HG02884 (cell line): ENCODE results near the gene GLT8D1.

Experiments
- ATAC-seq: cut with Tn5 transposase; IDR thresholded peaks from one replicate; pipeline ENCODE4 v1.9.1; 2021; ENCODE audit warnings: mild to moderate bottlenecking, moderate library complexity; ENCODE audit not compliant: unreplicated experiment

Gene GLT8D1

DNA sequence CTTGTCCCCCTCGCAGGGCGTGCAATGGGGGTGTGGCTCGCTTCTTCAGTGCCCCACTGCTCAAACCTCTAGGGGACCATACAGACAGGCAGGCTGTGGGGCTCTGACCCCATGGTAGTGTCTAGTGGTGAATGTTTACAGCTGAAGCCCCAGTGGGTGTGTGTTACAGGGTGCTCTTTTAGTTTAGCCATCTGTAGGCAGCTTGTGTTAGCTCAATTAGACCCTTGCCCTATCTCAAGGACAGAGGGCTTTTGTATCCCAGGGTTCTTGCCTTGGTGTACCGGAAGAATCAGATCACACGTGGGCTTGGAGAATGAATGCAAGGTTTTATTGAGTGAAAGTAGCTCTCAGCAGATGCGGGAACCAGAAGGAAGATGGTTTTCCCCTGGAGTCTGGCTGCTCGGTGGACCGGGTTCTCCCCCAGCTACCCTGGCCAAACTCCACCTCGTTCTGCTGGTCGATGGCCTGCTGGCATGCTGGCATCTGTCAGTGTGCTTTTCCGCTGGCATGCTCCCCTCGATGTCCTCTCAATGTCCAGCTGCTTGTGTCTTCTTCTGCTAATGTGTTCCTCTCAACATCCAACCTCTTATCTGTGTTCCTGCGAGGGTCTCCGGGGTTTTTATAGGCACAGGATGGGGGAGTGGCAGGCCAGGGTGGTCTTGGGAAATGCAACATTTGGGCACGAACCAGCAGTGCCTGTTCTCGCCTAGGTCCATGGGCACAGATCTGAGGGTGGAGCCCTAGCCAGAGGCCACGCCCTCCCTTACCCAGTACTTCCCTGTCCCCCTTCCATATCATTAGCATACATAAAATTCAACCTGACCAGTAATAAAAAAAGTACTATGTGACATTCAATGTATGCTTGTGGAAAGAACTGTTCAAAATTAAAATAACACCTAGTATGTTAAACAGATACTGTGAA, 7.0 kb upstream of the GLT8D1 start:
- no peak for ATAC-seq

DNA sequence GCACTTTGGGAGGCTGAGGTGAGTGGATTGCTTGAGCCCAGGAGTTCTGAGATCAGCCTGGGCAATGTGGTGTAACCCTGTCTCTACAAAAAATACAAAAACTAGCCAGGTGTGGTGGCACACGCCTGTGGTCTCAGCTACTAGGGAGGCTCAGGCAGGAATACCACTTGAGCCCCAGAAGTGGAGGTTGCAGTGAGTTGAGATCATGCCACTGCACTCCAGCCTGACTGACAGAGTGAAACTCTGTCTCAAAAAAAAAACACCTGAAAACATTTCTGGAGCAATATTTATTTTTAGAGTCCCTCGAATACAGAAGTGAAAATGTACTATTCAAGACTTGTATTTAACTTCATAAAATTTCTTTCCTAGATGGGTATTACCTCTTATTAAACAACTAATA, 4.9 kb upstream of the GLT8D1 start:
- ATAC-seq, result no peak

DNA sequence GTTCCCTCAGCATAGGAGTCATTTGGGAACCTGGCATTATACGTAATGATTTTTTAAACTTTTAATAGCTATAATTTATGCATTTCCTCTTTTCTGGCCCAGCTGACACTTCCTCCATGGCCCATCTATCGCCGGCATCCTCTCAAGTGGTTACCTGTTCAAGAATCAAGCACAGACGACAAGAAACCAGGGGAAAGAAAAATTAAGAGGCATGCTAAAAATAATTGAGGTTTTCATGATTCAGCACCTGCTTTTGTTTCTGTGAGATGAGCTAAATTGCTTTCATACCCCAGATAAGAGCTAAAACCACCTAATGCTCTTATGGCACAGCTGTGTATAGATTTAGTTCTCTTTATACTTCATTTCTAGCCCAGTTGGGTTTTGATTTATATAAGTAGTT, 2.0 kb upstream of the GLT8D1 start:
- ATAC-seq, result no peak

DNA sequence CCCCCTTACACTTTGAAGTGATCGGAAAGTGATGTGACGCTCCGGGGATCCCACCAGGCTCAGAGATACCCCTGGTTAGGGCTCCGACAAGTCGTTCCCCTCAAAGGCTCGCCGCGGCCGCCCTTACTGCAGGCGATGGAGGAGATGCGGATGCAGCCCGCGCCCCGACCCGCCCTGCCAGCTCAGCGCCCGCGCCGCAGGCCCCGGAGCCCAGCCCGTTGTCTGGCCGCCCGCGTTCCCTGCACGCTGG, 228 bp downstream of the GLT8D1 start:
- no peak for ATAC-seq

DNA sequence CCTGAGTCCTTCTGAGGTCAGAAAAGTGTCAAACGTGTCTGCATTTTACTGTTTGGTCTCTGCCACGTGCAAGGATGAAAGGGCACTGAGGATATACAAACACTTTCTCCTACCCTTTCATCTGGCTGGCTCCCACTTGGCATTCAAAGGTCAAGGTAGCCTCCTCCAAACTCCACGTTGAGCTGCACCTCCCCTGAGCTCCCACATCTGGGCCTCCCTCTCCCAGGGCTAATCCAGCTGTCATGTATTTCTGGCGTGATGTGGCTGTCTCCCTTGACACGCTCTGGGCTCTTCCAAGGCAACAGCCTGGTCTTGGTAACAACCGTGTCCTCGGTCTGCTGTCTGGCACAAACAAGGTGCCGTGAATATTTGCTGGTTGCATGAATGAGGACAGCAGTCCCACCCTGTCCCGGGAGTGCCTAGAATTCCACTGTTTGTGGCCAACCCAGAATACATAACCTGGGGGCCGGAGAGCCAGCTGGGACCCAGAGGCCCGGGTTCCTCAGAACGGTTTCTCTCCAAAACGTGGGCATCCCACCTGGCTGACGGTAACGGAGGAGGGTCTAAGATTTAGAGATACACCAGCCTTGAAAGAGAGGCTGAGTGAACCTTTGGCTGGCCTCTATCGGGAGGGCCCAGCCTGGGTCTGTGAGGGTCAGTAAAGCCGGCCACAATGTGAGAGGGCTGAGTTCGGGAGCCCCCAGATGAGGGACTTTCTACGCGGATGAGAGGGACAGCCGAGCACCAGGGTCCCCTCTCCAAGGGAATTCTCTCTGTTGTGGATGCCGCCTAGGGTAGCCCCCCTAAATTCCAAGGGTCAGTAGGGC, 767 bp downstream of the GLT8D1 start:
- ATAC-seq, result no peak

DNA sequence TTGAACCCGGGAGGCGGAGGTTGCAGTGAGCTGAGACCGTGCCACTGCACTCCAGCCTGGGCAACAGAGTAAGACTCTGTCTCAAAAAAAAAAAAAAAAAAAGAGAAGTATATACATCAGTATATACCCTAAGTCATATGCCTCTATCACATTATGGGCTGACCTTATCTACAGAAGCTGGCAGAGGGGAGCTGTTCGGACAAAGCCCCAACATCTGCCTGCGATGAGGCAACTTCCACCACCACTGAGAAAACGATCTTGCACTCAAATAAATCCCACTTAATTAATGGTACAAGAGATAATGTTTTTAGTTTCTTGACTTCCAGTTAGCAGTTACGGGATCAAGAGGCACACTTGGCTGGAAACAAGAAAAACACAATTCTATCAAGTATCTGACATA, 2.2 kb downstream of the GLT8D1 start:
- no peak for ATAC-seq

DNA sequence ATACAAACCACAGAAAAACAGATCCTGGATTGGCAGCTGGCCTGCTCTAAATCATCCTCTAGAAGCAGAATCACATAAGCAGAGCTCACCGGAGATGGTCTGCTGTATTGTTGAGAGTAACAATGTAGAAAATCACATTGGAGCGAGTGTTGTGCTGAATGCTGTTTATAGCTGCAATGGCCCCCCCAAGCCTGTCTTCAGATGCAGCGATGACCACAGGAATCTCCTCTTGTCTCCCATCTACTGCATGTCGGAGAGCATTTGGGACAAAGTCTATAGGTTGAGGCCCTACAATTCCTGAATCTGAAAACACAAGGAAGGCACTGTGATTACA, 8.0 kb downstream of the GLT8D1 start:
- ATAC-seq, result no peak

DNA sequence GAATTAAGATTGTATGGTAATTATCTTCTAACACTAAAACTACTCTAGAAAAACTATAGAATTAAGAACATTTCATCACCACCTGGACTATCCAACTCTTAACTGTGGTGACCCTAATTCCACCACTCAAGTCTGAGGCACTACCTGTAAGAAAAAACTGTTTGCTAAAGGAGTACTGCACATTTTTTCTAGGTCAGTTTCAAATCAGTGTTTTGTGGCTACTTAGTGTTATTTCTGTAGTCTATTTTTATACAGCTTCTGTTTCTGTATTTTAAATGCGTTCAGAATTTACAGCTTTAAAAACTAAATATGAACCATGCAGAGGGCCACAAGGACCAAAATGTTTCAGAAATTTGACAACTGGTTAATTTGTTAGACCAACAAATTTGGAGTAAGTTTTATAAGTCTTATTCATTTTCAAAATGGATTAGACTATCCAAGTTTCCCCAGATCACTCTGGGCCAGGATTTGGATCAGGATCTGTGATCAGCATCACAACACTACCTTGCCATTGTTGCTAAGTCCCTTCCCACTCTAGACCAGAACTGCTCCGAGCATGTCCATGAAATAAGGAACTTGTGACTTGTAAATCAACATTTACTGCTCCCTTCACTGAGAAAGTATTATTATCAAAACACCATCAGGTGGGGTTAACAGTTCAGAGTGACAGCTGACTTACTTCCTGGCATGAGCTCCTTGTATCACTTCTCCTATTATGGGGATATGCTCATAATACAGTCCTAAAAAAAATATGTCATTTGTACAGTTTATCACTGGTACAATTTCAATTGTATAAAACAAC, 8.6 kb downstream of the GLT8D1 start:
- no peak for ATAC-seq

DNA sequence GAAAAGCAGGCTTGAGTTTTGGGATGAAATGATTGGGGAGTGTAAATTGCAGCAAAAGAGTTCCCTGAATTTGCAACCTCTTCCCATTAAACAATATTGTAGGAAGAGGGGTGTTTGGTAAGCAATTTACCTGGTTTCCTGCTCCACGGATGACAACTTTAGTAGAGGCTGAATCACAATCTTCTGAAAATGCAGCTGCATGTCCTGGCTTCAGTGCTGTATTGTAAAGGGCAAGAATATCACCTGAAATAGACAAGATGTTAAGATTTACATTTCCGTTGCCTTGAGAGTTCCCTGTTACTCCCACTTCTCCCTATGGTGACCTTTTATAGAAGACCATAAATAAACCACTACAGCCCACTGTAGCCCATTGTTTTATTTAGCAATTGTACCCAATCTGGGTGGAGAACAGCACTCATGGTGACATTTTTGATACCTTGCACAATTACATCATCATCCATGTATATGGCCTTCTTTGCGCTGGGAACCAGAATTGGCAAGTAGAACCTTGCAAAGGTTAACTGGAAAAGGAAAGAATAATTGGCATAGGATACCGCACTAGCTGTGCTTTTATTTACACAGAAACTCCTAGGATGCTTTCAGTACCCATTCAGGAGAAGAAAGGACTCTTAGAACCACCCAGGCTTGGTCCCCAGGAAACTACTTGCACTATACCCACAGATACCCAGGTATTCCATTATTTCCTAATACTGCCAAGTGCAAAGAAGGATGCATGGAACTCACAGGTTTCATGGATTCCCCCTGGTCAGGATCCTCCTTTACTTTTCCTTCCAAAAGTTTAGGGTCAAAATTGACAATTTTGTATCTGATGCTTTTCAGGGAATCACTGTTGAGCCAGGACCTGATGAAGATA, 9.6 kb downstream of the GLT8D1 start:
- no peak for ATAC-seq

DNA sequence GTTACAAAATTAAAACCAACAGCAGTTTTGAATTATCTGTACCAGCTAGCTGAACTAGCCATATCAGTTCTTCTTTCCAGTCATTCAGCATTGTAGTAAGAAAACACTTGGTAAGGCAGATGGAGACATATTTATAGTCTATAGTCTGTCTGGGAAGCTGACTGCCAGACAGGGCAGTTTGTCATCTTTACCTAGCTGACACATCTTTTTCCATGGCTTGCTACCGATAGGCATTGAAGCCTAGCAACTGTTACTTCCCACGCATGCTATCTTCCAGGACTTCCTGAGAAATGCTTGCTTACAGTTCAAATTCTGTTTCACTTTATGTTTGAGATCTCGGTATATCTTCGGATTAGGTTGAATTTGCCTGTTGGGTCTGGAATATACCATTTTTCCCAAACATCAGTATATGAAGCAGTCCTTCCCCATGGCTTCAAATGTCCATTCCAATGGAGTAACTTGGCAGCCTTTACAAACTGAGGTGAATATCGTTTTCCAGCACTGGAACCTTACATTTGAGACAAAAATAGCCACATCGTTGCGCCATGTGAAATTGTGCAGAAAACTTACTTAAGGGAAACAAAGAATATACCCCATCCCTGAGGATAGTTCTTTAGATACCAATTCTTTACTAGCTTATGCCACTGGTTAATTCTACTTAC, 10.9 kb downstream of the GLT8D1 start:
- no peak for ATAC-seq

DNA sequence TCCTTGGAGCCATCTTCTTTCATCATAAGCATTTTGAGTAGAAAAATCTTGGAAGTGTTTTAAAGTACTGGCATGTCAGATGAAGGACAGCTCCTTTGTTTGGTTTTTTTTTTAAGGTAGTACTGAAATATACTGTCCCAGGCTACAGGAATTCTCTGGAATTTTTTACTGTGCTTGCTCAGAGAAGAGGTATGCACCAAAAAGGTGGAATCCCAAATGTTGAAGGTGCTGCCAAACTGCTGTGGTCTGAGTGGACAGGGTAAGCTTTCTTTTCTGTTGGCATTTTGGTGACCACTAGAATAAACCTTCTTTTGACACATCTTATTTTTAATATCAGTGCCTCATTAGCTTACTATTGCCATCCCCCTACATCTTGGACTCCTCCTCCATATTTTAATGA, 12.5 kb downstream of the GLT8D1 start:
- ATAC-seq, result no peak

DNA sequence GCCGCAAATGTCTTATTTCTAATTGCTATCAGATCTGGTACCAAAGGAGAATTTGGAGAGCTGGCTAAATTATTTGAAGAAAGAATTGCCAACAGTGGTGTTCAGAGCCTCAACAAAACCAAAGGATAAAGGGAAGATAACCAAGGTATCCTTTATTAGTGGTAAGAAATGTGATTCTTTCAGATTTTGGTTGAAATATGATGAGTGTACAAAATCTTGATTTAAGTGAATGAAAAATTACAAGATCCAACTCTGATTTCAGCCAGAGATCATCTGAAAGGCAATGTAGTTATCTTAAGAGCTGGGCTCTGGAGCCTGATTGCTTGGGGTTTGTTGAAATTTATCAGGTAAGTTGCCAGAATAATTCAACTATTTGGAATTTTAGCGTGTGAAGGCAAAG, 15.0 kb downstream of the GLT8D1 start:
- ATAC-seq, result no peak

DNA sequence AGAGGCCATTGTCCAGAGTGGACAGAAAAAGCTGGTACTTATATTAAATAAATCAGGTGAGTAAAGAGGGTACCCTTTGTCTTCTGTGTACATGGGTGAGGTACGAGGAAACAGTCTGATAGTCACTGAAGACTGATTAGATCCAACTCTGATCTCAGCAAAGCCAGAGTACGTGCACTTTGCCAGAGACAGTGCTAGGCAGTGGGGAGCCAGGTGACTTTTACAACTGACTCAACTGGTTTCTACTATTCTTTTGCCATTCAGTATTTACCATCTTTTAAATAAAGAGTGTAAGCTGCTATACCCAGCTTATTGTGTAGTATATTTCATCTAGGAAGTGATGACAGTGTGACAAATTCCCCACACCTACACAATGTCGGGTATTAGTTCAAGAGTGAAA, 16.4 kb downstream of the GLT8D1 start:
- ATAC-seq, result no peak

DNA sequence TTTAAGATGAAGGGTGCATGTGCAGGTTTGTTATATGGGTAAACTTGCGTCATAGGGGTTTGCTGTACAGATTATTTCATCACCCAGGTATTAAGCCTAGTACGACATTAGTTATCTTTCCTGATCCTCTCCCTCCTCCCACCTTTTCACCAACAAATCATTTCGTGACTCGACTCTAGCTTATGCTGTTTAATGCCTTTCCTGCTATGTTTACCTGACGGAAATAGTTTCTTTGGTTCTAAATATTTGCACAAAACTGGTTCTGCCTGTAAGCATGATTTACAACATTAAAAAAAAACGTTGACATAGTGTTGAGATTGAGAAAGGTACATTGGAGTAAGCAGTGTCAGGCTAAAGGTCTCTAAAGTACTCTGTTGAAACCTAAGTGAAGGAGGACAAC, 17.3 kb downstream of the GLT8D1 start:
- no peak for ATAC-seq

DNA sequence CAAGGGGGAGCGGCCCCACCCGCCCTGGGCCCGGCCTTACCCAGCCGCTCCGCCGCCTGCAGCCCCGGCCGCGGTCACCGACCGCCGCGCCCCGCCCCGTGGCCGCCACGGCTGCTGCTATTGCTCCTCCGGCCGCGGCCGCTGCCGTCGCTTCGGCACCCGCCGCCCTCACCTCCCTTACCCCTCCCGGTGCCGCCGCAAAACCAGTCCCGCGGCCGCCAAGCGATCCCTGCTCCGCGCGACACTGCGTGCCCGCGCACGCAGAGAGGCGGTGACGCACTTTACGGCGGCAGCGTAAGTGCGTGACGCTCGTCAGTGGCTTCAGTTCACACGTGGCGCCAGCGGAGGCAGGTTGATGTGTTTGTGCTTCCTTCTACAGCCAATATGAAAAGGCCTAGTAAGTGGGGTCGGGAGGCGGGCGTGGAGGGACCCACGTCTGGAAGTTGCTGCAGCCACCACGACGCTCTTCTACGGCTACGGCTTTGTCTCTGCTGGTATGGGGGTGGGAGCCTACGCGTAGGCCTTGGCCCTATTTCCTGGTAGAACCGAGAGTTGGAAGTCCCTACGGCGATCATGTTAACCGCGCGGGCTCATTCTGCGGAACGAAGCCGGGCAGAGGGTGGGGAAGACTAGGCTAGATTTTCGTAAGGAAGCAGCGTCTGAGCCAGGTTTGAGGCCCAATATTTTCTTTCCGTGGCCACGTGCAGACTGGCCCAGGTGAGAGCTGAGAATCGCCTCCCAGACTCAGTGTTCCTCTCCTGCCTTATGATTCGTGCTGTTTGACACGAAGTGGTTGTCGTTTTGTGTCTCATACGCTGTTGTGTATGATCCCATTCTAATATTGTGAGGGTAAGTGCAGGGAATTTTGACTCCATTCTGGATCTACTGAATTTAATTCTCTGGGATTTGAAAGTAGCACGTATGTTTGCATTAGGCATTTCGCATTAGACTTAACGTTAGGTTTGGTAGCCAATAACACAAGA, 19.6 kb downstream of the GLT8D1 start, which contains the start of the genes GNL3 and PBRM1:
GNL3 (plus strand) TSS at position 324 of the 983 bp plus-strand sequence; CDS start at position 385, 61 bp downstream.
PBRM1 (minus strand) TSS at position 205 of the 983 bp plus-strand sequence.
- ATAC-seq, result peak; percentile 57

DNA sequence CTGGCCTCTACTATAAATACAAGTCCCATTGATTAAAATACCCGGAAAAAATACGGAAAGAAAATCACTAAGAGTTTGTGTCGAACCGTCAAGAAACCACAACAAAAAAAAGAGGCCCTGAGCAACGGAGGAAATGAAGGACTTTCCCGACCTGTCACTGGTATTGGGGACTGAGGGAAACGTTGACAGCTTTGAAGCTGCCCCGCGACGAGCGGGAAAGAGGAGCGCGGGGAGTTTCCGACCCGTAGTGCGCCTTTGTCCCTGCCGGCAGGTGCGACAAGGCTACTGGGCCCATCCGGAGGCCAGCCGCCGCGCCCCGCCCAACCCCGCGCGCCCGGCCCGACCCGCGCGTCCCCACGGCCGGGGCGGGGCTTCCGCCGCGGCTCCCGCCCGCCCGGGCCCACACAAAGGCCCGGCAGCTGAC, 20.3 kb downstream of the GLT8D1 start:
- peak; percentile 62 for ATAC-seq

DNA sequence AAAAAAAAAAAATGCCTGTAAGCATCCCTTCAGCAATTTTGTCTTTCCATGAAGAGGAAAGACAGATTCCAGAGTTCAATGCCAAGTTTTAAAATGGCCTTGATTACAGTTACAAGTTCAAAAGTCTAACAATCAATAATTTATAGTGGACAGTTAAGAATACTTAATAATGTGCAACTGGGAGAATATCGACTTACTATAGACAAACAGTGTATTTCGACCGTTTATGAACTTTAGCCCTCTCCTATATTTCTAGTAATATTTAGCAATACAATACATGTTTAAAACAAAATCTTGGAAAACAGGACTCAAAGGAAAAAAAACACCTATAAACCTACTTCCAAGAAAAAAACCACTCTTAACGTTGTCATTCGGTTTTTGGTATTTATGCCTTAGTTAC, 21.4 kb downstream of the GLT8D1 start:
- no peak for ATAC-seq

DNA sequence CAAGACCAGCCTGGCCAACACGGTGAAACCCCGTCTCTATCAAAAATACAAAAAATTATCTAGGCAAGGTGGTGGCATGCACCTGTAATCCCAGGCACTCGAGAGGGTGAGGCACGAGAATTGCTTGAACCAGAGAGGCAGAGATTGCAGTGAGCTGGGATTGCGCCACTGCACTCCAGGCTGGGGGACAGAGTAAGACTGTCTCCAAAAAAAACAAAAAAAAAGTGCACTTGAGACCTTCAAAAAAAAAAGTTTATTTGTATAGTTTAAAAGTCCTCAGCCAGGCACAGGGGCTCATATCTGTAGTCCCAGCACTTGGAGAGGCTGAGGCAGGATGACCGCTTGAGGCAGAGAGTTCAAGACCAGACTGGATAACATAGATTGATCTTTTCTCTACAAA, 22.0 kb downstream of the GLT8D1 start:
- no peak for ATAC-seq

DNA sequence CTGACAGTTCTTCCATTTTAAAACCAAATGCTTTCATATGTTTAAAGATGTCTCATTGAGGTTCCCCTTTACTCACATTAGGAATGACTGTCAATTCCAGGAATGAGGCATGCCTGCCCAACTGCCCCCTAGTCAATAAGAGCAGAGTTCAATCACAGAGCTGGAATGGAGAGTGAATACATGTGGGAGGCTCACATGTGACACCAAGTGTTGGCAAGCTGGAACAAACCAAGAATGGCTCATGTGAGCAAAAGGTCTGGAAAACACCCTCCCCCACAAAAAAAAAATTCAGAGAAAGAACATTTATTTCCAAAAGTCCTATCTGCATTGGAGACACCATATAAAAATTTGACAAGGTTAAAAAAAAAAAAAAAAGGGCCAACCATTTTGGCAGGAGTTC, 23.6 kb downstream of the GLT8D1 start:
- no peak for ATAC-seq
